ENCODE data around the gene RNF213.

- TF ChIP-seq EZH2phosphoT487 (IDR thresholded peaks at IDR 0.05; ENCODE audit: borderline replicate concordance, low read depth): no peak
- TF ChIP-seq, protein P1, sequence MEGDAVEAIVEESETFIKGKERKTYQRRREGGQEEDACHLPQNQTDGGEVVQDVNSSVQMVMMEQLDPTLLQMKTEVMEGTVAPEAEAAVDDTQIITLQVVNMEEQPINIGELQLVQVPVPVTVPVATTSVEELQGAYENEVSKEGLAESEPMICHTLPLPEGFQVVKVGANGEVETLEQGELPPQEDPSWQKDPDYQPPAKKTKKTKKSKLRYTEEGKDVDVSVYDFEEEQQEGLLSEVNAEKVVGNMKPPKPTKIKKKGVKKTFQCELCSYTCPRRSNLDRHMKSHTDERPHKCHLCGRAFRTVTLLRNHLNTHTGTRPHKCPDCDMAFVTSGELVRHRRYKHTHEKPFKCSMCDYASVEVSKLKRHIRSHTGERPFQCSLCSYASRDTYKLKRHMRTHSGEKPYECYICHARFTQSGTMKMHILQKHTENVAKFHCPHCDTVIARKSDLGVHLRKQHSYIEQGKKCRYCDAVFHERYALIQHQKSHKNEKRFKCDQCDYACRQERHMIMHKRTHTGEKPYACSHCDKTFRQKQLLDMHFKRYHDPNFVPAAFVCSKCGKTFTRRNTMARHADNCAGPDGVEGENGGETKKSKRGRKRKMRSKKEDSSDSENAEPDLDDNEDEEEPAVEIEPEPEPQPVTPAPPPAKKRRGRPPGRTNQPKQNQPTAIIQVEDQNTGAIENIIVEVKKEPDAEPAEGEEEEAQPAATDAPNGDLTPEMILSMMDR (IDR thresholded peaks at IDR 0.05): no peak
Measured at GRCh38 chr17:80349151-80349651, 88.5 kb downstream of the RNF213 start.

All from SK-N-SH (cell line).